ENCODE measurements around the gene TBC1D21. TPM values are rescaled to one million over a fixed set of nuclear protein-coding genes. Genes with fewer than 3 reads are reported as not detected.

Gene TBC1D21
- total and polyA plus RNA-seq, 8 donors: not detected

- H3K4me3 ChIP-seq: no peak overlapping the region
- no peaks in the 10 kb centered on the region for H3K36me3 ChIP-seq
- no peak for TF ChIP-seq POLR2A (IDR thresholded peaks at IDR 0.05)
- TF ChIP-seq POLR2AphosphoS5 (IDR thresholded peaks at IDR 0.05): no peak
- TF ChIP-seq CTCF (IDR thresholded peaks at IDR 0.05): no peak
- no peak for TF ChIP-seq EP300 (IDR thresholded peaks at IDR 0.05)
- no peaks in the 10 kb centered on the region for H3K4me1 ChIP-seq
- peaks cover 0 to 14% (median 0%) of the 10 kb centered on the region in 3 donors for H3K27me3 ChIP-seq
- H3K9me3 ChIP-seq: no peaks in the 10 kb centered on the region
- DNase-seq: no peak
- intact Hi-C loops (cut with DNase I; ENCODE audit: low total_unique reads): no loop called here
- WGBS, 5 donors: 85 to 89% (median 88%) methylated on average over 2 of the region's 2 CpGs
- H3K27ac ChIP-seq: no peak overlapping the region
Observed at GRCh38 chr15:73849641-73850040, 23.7 kb upstream of the TBC1D21 start.

- DNase-seq: no peak
- no peak for TF ChIP-seq POLR2A (IDR thresholded peaks at IDR 0.05)
- no peak overlapping the region for H3K27ac ChIP-seq
- H3K9me3 ChIP-seq: no peaks in the 10 kb centered on the region
- WGBS, 5 donors: 53 to 72% (median 59%) methylated on average over 1 of the region's 1 CpG
- H3K27me3 ChIP-seq: peaks cover 0 to 20% (median 0%) of the 10 kb centered on the region in 3 donors
- no peak overlapping the region for H3K4me3 ChIP-seq
- no peaks in the 10 kb centered on the region for H3K4me1 ChIP-seq
- H3K36me3 ChIP-seq: no peaks in the 10 kb centered on the region
- intact Hi-C loops (cut with DNase I; ENCODE audit: low total_unique reads): no loop called here
Observed at GRCh38 chr15:73850228-73850627, 23.1 kb upstream of the TBC1D21 start.

- no peaks in the 10 kb centered on the region for H3K9me3 ChIP-seq
Observed at GRCh38 chr15:73851689-73852088, 21.7 kb upstream of the TBC1D21 start.

DNA sequence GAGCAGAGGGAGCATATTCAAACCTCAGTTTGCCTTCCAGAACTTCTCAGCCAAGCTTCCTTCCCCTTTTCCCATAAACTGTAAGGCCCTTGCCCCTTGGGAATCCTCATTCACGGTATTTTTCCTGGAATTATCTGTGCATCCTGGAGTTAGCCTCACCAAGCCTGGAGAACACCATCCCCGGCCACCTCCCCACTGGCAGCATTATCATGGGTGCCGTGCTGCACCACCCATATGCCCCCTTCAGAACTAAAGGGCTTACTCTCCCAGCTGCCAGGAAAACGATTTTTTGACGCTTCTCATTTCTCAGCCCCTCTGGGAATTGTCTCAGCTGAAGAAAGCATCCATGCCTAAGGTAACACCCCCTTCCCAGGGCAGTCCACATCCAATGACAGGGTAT is 20.9 kb upstream of the TBC1D21 start:
- Histone ChIP-seq H3K36me3 (no peaks in the 10 kb centered on the region), H3K4me3 (no peak overlapping the region), H3K27ac (no peak overlapping the region), H3K27me3 (peaks cover 0 to 28% (median 0%) of the 10 kb centered on the region in 3 donors), H3K9me3 (no peaks in the 10 kb centered on the region), H3K4me1 (no peaks in the 10 kb centered on the region)
- WGBS, 5 donors: 67 to 78% (median 74%) methylated on average over 5 of the region's 5 CpGs
- TF ChIP-seq EP300 (IDR thresholded peaks at IDR 0.05) (no peak), CTCF (IDR thresholded peaks at IDR 0.05) (no peak), POLR2A (IDR thresholded peaks at IDR 0.05) (no peak), POLR2AphosphoS5 (IDR thresholded peaks at IDR 0.05) (no peak)
- intact Hi-C loops (cut with DNase I; ENCODE audit: low total_unique reads): no loop called here
- DNase-seq: no peak

More at GRCh38 chr15:73851689-73852088, 21.7 kb upstream of the TBC1D21 start:
- Histone ChIP-seq H3K27ac (no peak overlapping the region), H3K4me1 (no peaks in the 10 kb centered on the region), H3K4me3 (no peak overlapping the region), H3K27me3 (peaks cover 0 to 21% (median 0%) of the 10 kb centered on the region in 3 donors), H3K36me3 (no peaks in the 10 kb centered on the region)
- no peak for TF ChIP-seq CTCF (IDR thresholded peaks at IDR 0.05)
- TF ChIP-seq POLR2AphosphoS5 (IDR thresholded peaks at IDR 0.05): no peak
- no peak for TF ChIP-seq POLR2A (IDR thresholded peaks at IDR 0.05)
- no peak for TF ChIP-seq EP300 (IDR thresholded peaks at IDR 0.05)
- DNase-seq: peak in 1 of 2 donors; percentile 84
- intact Hi-C loops (cut with DNase I; ENCODE audit: low total_unique reads): no loop called here
- WGBS, 5 donors: 6 to 12% (median 8%) methylated on average over 4 of the region's 4 CpGs

GRCh38 chr15:73854265-73854664 is 19.1 kb upstream of the TBC1D21 start:
- no peak for TF ChIP-seq POLR2AphosphoS5 (IDR thresholded peaks at IDR 0.05)
- TF ChIP-seq EP300 (IDR thresholded peaks at IDR 0.05): no peak
- no peak for TF ChIP-seq POLR2A (IDR thresholded peaks at IDR 0.05)
- no peak for TF ChIP-seq CTCF (IDR thresholded peaks at IDR 0.05)
- H3K9me3 ChIP-seq: no peaks in the 10 kb centered on the region
- DNase-seq: no peak
- no peak overlapping the region for H3K27ac ChIP-seq
- H3K36me3 ChIP-seq: no peaks in the 10 kb centered on the region
- H3K4me3 ChIP-seq: no peak overlapping the region
- intact Hi-C loops (cut with DNase I; ENCODE audit: low total_unique reads): no loop called here
- H3K4me1 ChIP-seq: no peaks in the 10 kb centered on the region
- H3K27me3 ChIP-seq: peaks cover 0 to 36% (median 0%) of the 10 kb centered on the region in 3 donors
- WGBS, 5 donors: 59 to 68% (median 62%) methylated on average over 4 of the region's 4 CpGs
